Measurements from ENCODE around the gene CSAG2. TPM values are rescaled to one million over a fixed set of nuclear protein-coding genes. Genes with fewer than 3 reads are reported as not detected.
A peak's percentile ranks its signal among the peaks of the same experiment; 100 is the strongest.
"Not testable (repeated sequence)": the region's sequence is repeated elsewhere in the genome, so short reads cannot be mapped to it uniquely, and the experiment has no call there.

The CSAG2 gene, protein sequence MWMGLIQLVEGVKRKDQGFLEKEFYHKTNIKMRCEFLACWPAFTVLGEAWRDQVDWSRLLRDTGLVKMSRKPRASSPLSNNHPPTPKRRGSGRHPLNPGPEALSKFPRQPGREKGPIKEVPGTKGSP
- not detected for total RNA-seq
- polyA plus RNA-seq: under 1 TPM; 0.24 to 0.58 (median 0.52) TPM
- long read RNA-seq, donor 1: 0 reads
- long read RNA-seq, donor 2: 0 reads

DNA sequence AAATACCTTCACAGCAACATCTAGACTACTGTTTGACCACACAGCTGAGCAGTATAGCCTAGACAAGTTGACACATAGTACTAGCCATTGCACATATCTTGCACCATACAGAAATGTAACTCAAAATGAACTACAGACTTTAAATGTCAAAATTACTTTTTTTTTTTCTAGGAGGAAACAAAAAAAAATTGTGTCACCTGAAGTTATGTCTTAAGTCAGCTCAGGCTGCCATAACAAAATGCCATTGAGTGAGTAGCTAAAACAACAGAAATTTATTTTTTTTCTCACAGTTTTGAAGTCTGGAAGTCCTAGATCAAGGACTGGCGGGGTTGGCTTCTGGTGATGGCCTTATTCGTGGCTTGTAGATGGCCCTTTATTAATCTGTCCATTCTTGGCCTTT lies at the start of gene CSAG2:
CSAG2 (minus strand) TSS at position 101 of the 400 bp plus-strand sequence. CDS start 161 bp downstream, outside the sequence.
- H3K36me3 ChIP-seq; DNase-seq; intact Hi-C loops (cut with DNase I; ENCODE audit: low total_unique reads); H3K27ac ChIP-seq; H3K4me1 ChIP-seq; H3K9me3 ChIP-seq; H3K4me3 ChIP-seq; H3K27me3 ChIP-seq (replicated peaks in 1 of 7): not testable (repeated sequence)
- WGBS, 5 donors: no CpG with 5 or more reads among the region's 2 CpGs

DNA sequence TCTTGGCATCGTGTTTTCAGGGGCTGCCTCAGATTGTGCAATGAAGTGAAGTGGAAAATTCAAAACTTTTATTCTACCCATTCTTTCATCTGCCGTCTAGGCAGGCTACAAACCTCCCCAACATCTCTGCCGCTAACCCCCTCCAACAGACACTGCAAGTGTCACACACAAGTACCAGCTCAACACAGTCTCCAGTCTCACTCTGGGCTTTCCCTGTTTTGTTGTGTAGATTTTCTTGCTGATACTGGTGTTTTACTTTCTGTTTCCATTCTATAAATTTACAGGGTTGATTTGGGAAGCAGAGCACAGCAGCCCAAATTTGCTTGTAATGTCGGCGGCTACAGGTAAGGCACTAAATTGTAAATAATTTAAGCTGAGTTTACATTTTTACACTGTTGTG lies 45.8 kb upstream of the CSAG2 start:
- intact Hi-C loops (cut with DNase I; ENCODE audit: low total_unique reads); H3K36me3 ChIP-seq; H3K4me3 ChIP-seq; H3K27ac ChIP-seq; DNase-seq; H3K9me3 ChIP-seq; H3K4me1 ChIP-seq; H3K27me3 ChIP-seq (replicated peaks in 1 of 7): not testable (repeated sequence)
- no CpG with 5 or more reads among the region's 5 CpGs for WGBS, 5 donors

DNA sequence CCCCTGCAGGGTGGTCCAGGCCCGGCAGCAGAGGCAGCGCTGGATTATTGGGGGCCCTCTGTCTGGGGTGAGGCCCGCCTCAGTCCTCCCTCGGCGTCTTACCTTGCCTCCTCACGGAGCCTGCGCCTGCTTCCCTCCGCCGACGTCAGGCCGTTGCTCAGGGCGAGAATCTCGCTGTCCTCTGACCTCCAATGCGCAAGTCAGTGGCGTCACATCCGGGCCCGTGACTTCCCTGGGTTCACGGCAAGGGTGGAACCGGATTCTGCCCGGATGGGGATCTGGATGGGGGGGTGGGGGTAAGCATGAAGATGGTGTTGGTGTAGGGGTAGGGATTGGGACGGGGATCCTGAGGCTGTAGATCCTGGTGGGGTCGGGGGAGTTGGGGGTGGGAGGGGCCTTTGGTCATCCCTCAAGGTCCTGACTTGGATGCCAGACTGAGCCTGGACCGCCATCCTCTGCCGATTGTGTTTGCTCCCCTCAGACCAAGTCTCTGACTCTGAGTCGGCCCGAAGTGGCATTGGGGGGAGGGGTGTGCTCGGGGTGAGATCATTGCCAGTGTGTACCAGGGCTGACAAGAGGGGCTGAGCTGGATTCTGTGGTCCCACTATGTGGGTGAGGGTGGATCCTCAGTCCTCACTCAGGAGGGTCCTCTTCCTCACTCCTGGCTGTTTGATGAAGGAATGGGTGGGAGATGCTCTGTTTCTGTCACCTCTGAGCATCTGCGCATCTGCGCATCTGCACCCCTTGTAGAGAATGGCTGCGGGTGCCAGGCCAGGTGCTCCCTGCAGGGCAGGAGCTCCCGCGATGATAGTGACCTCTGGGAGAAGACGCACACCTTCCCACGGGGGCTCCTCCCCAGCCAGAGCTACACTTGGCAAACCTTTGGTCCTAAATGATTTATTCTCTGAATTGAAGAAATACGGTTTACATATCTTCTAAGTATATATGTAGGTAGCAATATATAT lies 44.9 kb upstream of the CSAG2 start, which contains the start of gene MAGEA2:
MAGEA2 (minus strand) TSS at position 157 of the 965 bp plus-strand sequence. CDS start 2,479 bp downstream, outside the sequence.
- H3K4me1 ChIP-seq; H3K36me3 ChIP-seq; H3K4me3 ChIP-seq; intact Hi-C loops (cut with DNase I; ENCODE audit: low total_unique reads); H3K27ac ChIP-seq; H3K9me3 ChIP-seq; H3K27me3 ChIP-seq (replicated peaks in 1 of 7); DNase-seq: not testable (repeated sequence)
- no CpG with 5 or more reads among the region's 35 CpGs for WGBS, 5 donors

DNA sequence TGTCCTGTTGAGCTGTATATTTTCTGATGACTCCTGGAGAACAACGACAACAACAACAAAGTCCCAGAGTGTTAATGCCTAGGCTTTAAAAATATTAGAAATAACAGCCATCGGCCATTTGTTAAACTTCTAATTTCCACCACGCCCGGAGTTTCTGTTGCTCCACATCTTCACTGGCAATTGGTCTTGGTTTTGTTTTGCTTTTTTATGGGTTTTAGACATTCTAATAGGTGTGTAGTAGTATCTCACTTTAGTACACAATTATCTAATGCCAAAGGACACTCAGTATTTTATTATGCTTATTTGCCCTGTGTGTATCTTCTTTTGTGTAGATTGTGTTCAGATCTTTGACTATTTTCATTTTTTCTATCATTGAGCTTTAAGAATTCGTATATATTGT lies 29.5 kb upstream of the CSAG2 start:
- Histone ChIP-seq H3K27me3 (replicated peaks in 1 of 7) (no peaks in the 10 kb centered on the region), H3K4me3 (no peak overlapping the region), H3K36me3 (no peaks in the 10 kb centered on the region), H3K9me3 (no peaks in the 10 kb centered on the region), H3K4me1 (no peaks in the 10 kb centered on the region), H3K27ac (no peak overlapping the region)
- intact Hi-C loops (cut with DNase I; ENCODE audit: low total_unique reads): no loop called here
- TF ChIP-seq POLR2AphosphoS5 (IDR thresholded peaks at IDR 0.05): no peak
- TF ChIP-seq, protein P1, sequence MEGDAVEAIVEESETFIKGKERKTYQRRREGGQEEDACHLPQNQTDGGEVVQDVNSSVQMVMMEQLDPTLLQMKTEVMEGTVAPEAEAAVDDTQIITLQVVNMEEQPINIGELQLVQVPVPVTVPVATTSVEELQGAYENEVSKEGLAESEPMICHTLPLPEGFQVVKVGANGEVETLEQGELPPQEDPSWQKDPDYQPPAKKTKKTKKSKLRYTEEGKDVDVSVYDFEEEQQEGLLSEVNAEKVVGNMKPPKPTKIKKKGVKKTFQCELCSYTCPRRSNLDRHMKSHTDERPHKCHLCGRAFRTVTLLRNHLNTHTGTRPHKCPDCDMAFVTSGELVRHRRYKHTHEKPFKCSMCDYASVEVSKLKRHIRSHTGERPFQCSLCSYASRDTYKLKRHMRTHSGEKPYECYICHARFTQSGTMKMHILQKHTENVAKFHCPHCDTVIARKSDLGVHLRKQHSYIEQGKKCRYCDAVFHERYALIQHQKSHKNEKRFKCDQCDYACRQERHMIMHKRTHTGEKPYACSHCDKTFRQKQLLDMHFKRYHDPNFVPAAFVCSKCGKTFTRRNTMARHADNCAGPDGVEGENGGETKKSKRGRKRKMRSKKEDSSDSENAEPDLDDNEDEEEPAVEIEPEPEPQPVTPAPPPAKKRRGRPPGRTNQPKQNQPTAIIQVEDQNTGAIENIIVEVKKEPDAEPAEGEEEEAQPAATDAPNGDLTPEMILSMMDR (IDR thresholded peaks at IDR 0.05 in 8 of 11, conservative IDR thresholded peaks at IDR 0.05 in 3 of 11): no peak
- TF ChIP-seq POLR2A (IDR thresholded peaks at IDR 0.05): no peak
- WGBS, 5 donors: 77 to 96% (median 90%) methylated on average over 5 of the region's 5 CpGs
- DNase-seq: no peak

DNA sequence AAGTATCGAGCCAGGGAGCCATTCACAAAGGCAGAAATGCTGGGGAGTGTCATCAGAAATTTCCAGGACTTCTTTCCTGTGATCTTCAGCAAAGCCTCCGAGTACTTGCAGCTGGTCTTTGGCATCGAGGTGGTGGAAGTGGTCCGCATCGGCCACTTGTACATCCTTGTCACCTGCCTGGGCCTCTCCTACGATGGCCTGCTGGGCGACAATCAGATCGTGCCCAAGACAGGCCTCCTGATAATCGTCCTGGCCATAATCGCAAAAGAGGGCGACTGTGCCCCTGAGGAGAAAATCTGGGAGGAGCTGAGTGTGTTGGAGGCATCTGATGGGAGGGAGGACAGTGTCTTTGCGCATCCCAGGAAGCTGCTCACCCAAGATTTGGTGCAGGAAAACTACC lies 27.5 kb upstream of the CSAG2 start:
- H3K27me3 ChIP-seq (replicated peaks in 1 of 7); intact Hi-C loops (cut with DNase I; ENCODE audit: low total_unique reads); H3K4me1 ChIP-seq; H3K36me3 ChIP-seq; H3K27ac ChIP-seq; H3K4me3 ChIP-seq; H3K9me3 ChIP-seq: not testable (repeated sequence)
- WGBS, 5 donors: 76 to 89% (median 85%) methylated on average over 12 of the region's 12 CpGs; no CpG with 5 or more reads in 1 of the 5 donors
- peak; percentile 47 for DNase-seq

DNA sequence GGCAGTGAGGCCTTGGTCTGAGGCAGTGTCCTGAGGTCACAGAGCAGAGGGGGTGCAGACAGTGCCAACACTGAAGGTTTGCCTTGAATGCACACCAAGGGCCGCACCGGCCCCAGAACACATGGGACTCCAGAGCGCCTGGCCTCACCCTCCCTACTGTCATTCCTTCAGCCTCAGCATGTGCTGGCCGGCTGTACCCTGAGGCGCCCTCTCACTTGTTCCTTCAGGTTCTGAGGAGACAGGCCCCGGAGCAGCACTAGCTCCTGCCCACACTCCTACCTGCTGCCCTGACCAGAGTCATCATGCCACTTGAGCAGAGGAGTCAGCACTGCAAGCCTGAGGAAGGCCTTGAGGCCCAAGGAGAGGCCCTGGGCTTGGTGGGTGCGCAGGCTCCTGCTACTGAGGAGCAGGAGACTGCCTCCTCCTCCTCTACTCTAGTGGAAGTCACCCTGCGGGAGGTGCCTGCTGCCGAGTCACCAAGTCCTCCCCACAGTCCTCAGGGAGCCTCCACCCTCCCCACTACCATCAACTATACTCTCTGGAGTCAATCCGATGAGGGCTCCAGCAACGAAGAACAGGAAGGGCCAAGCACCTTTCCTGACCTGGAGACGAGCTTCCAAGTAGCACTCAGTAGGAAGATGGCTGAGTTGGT lies 26.9 kb upstream of the CSAG2 start:
- Histone ChIP-seq H3K36me3 (no peaks in the 10 kb centered on the region), H3K4me3 (no peak overlapping the region), H3K27me3 (replicated peaks in 1 of 7) (no peaks in the 10 kb centered on the region), H3K9me3 (no peaks in the 10 kb centered on the region), H3K4me1 (no peaks in the 10 kb centered on the region), H3K27ac (no peak overlapping the region)
- WGBS, 5 donors: 80 to 91% (median 86%) methylated on average over 11 to 12 of the region's 12 CpGs; no CpG with 5 or more reads in 1 of the 5 donors
- intact Hi-C loops (cut with DNase I; ENCODE audit: low total_unique reads): no loop called here
- peak; percentile 67 for DNase-seq
- TF ChIP-seq, protein P1 (IDR thresholded peaks at IDR 0.05 in 8 of 11, conservative IDR thresholded peaks at IDR 0.05 in 3 of 11): no peak
- TF ChIP-seq POLR2AphosphoS5 (IDR thresholded peaks at IDR 0.05) (no peak), POLR2A (IDR thresholded peaks at IDR 0.05) (no peak)
